ENCODE data around the gene C9orf72. TPM values are rescaled to one million over a fixed set of nuclear protein-coding genes. Genes with fewer than 3 reads are reported as not detected.

C9orf72 gene
- total and polyA plus RNA-seq, 2 of the 4 experiments (the other 2 are of a cell fraction), result 2.0 to 3.4 TPM

GRCh38 chr9:27520986-27521385 lies 52.3 kb downstream of the C9orf72 start:
- no TSS peak for BruUV-seq (replicated peaks)
- ATAC-seq (ENCODE audit: low read depth) (no peak), DNase-seq (no peak)
- no peak overlapping the region for H3K4ac ChIP-seq (ENCODE audit: low read depth, low read length)
- no peaks in the 10 kb centered on the region for H3K4me1 ChIP-seq (ENCODE audit: control insufficient read depth, insufficient read depth, low read length)
- ChIA-PET CTCF (no interaction called here), POLR2A (ENCODE audit: unreplicated experiment) (no interaction called here)
- H2BK15ac ChIP-seq (ENCODE audit: low read depth, low read length), result no peak overlapping the region
- H4K91ac ChIP-seq (ENCODE audit: insufficient read depth, low read depth, low read length), result no peak overlapping the region
- no peak for TF ChIP-seq RFX5 (IDR thresholded peaks at IDR 0.05; ENCODE audit: low read depth, low read length)
- TF ChIP-seq CTCF (conservative IDR thresholded peaks at IDR 0.05; ENCODE audit: low read depth, low read length), result no peak
- no peak for TF ChIP-seq BHLHE40 (IDR thresholded peaks at IDR 0.05; ENCODE audit: low read depth, low read length)
- no peak overlapping the region for H2AFZ ChIP-seq (replicated peaks; ENCODE audit: low read length, poor library complexity)
- 40% methylated on average over 1 of the region's 4 CpGs; no CpG with 5 or more reads in 1 of the 2 experiments for WGBS, 2 experiments (ENCODE audit: extremely low coverage in 2 of 2, insufficient read length in 1 of 2)
- no peak overlapping the region for H3K4me3 ChIP-seq (ENCODE audit: insufficient read depth, low read depth, low read length)
- H3K36me3 ChIP-seq (ENCODE audit: control insufficient read depth, insufficient read depth, low read length), result no peaks in the 10 kb centered on the region
- H3K9me1 ChIP-seq (ENCODE audit: insufficient read depth, low read length), result no peaks in the 10 kb centered on the region
- H3K14ac ChIP-seq (replicated peaks; ENCODE audit: low read depth, low read length), result no peak overlapping the region
- no peak overlapping the region for H2AK5ac ChIP-seq (ENCODE audit: low read depth, low read length)
- no peak overlapping the region for H3K56ac ChIP-seq (ENCODE audit: extremely low read depth, insufficient read depth, low read length)
- H2BK20ac ChIP-seq (ENCODE audit: low read depth, low read length), result no peak overlapping the region
- no peak overlapping the region for H2AK9ac ChIP-seq (replicated peaks; ENCODE audit: low read depth, low read length, poor library complexity)
- no peaks in the 10 kb centered on the region for H3K9me3 ChIP-seq (ENCODE audit: control insufficient read depth, insufficient read depth, low read length)
- H3K79me1 ChIP-seq (ENCODE audit: low read depth in 1 of 2, low read length in 2 of 2), result no peaks in the 10 kb centered on the region
- peaks cover 4% of the 10 kb centered on the region for H3K27me3 ChIP-seq (ENCODE audit: control insufficient read depth, insufficient read depth, low read length)
- no peak overlapping the region for H2BK120ac ChIP-seq (ENCODE audit: low read depth, low read length)
- H4K8ac ChIP-seq (ENCODE audit: low read depth in 2 of 2, low read length in 2 of 2), result no peak overlapping the region
- no peak overlapping the region for H3K4me2 ChIP-seq (ENCODE audit: low read depth, low read length)
- no peak overlapping the region for H3K27ac ChIP-seq (ENCODE audit: insufficient read depth, low read length)
- no peak overlapping the region for H2BK5ac ChIP-seq (ENCODE audit: low read depth, low read length, poor library complexity, severe bottlenecking)
- H4K5ac ChIP-seq (ENCODE audit: low read depth, low read length), result no peak overlapping the region
- H3K18ac ChIP-seq (ENCODE audit: low read depth, low read length), result no peak overlapping the region
- no peak overlapping the region for H3K9ac ChIP-seq (ENCODE audit: low read depth, low read length)
- H3K23ac ChIP-seq (ENCODE audit: low read depth, low read length), result no peak overlapping the region
- H4K20me1 ChIP-seq (ENCODE audit: insufficient read depth, low read length), result no peaks in the 10 kb centered on the region
- intact Hi-C loops (cut with micrococcal nuclease) (no loop called here), in situ Hi-C loops (cut with MboI; ENCODE audit: low sequenced_read_pairs) (no loop called here), dilution Hi-C loops (cut with HindIII; ENCODE audit: low sequenced_read_pairs, unreplicated experiment) (no loop called here)
